Breast epithelium (tissue), 3 donors: Measurements from ENCODE around the gene FIGNL1.

Source experiments
- CTCF ChIP-seq, 3 donors: fragments of 450-650 bp; IDR thresholded peaks; one replicate each; pipeline ENCODE4 v1.5.1; 2016 to 2017; ENCODE audit warnings: antibody characterized with exemption in 3 of 3, mild to moderate bottlenecking in 3 of 3, moderate library complexity in 3 of 3
- POLR2A ChIP-seq: fragments of 450-650 bp; IDR thresholded peaks from one replicate; pipeline ENCODE4 v1.6.1; 2016; ENCODE audit warnings: antibody characterized with exemption, mild to moderate bottlenecking, moderate library complexity
- POLR2AphosphoS5 ChIP-seq, 3 donors: sonication (generic); formaldehyde crosslinking; IDR thresholded peaks; one replicate each; pipeline ENCODE4 v1.6.1; 2017; ENCODE audit warnings: antibody characterized with exemption in 3 of 3

GRCh38 chr7:50421043-50421442 lies 29.1 kb downstream of the FIGNL1 start:
- no peak for TF ChIP-seq CTCF (IDR thresholded peaks at IDR 0.05)
- TF ChIP-seq POLR2AphosphoS5 (IDR thresholded peaks at IDR 0.05): no peak
- TF ChIP-seq POLR2A: no peak
